Adrenal gland (tissue), 5 donors: ENCODE data around the gene UCHL3.
A peak's percentile ranks its signal among the peaks of the same experiment; 100 is the strongest.

Experiments used
- CTCF ChIP-seq, 6 experiments: fragments of 450-650 bp in 4 of 6; fragments of 200-600 bp in 2 of 6; sonication (generic) in 1 of 6; IDR thresholded peaks; 1 replicate in 5 of 6; 2 replicates in 1 of 6; pipeline versions ENCODE4 v1.5.1 to v1.8.0; 2016 to 2021; ENCODE audit warnings: antibody characterized with exemption in 6 of 6, mild to moderate bottlenecking in 2 of 6, moderate library complexity in 1 of 6
- POLR2A ChIP-seq, 2 donors: fragments of 450-650 bp; IDR thresholded peaks; one replicate each; pipeline ENCODE4 v1.6.1; 2017; ENCODE audit warnings: antibody characterized with exemption in 2 of 2, mild to moderate bottlenecking in 2 of 2, moderate library complexity in 1 of 2
- donor health status: DM: no; HTN: no; CAD: no.

GRCh38 chr13:75537401-75538365 is 11.9 kb upstream of the UCHL3 start, which contains the start of gene COMMD6:
- TF ChIP-seq CTCF (IDR thresholded peaks at IDR 0.05) (peak; percentile 56 to 84 (median 72)), POLR2A (IDR thresholded peaks at IDR 0.05) (peak in 1 of 2 donors; percentile 82)
